Activated CD4-positive, alpha-beta T cell treated with anti-CD3 and anti-CD28 coated beads, Interleukin-2, amount 50 U/mL, for 48 hours (primary cell): ENCODE results near the gene WDR20.

Source experiments
- DNase-seq, 2 experiments: peaks; one replicate each; pipeline ENCODE4 v3.0.0-alpha.2; 2020

The WDR20 gene

DNA sequence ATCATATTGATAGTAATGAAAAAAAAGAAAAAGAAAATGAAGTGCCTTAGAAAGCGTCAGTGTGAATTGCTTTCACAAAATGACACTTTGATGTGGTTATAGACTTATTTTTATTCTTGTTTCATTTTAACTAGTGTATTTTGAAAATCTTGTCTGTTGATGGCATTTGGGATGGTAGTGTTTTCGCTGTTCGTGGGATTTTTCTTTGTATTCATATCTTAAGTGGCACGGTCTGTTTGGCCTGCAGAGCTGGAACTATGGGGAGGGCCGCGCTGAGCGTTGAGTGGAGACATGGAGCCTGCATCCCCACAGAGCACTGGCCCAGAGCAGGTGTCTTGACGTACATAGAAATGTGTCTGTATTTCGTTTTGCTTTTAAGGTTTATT is 61.6 kb downstream of the WDR20 start:
- DNase-seq = peak; percentile 18 to 42

DNA sequence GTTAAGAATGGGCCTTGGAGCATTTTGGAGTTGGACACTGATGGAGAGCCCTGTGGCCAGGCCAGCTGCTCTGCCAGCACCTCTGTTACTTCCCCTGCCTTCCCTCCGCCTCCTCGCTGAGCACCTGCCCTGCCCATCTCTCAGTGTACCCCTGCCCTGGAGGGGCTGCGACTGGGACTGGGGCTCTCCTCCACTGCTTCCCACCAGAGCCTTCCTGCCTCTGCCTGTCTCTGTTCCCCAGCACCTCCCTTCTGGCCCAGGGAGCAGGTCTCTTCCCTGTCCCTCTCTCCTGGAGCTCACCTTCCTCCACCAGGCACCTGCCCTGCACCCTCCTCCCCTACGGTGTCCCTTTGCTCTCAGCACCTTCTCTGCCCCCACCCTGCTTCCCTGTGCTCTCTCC is 62.1 kb downstream of the WDR20 start:
- DNase-seq = no peak

GRCh38 chr14:102202944-102203343 is 63.2 kb downstream of the WDR20 start:
- no peak for DNase-seq

DNA sequence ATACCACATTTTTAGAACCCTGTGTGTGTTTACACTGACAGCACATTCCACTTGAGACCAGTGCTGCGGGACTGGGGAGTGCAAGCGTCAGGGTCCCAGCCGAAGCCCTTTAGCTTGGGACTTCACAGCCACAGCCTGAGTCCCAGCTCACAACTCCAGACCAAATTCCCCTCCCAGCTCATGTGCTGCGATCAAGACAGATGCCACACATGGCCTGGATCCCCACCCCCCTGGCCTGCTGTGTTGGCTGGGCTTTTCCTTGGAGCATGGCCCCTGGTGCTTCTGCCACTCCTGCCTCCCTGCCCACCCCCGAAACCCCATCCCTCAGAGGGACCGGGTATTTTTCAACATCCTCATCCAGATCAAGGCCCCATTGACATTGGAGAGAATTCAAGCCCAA is 63.7 kb downstream of the WDR20 start:
- no peak for DNase-seq

DNA sequence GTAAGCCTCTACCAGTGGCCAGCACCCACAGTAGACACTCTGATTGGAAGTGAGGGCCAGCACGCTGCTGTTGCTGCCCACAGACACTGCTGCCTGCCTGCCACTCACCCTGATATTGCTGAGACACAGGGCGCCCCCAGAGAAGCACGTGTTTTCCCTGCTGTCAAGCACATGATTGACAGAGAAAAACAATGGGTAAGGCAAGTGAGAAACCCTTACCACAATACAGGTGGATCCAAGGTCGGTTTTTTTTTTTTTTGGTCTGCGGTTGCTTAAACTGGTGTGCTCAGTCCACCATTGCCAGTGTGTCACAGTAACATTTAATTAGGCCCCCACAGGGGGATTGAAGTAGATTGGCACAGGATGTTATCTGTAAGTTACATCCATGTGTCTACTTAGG is 65.9 kb downstream of the WDR20 start:
- DNase-seq = no peak

GRCh38 chr14:102206918-102207317 is 67.2 kb downstream of the WDR20 start:
- DNase-seq = no peak

- DNase-seq = no peak
These were observed 68.2 kb downstream of the WDR20 start for GRCh38 chr14:102207831-102208365.

GRCh38 chr14:102208741-102209140 is 69.0 kb downstream of the WDR20 start:
- DNase-seq = no peak

- DNase-seq = no peak
These were observed 69.7 kb downstream of the WDR20 start for GRCh38 chr14:102209224-102209966.

DNA sequence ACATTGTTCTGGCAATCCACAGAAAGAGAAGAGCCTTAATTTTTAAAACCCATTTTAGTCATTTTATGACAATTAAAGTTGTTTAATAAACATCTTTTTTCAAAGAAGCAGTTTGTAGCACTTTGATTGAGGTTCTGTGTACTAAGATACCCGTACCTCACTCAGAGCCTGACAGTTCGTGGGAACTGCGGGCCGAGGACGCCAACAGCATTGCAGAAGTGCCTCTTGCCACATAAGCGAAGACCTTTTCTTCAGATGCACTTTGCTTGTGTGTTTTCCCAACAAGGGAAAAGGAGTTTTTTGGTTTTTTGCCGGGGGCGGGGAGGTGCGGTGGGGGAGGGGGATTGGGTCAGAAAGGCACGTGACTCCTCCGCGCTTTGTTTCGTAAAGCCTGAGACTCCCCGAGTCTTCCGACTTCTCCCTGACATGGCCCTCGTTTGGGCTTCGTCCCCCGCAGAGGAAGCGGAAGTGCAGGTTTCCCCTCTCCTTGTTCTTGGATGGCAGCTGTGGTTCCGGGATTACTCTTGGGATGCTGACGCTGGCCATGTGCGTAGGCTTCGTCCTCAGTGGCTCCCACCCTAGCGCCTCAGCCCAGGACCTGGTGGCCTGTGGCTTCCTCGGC is 70.8 kb downstream of the WDR20 start:
- no peak for DNase-seq

DNA sequence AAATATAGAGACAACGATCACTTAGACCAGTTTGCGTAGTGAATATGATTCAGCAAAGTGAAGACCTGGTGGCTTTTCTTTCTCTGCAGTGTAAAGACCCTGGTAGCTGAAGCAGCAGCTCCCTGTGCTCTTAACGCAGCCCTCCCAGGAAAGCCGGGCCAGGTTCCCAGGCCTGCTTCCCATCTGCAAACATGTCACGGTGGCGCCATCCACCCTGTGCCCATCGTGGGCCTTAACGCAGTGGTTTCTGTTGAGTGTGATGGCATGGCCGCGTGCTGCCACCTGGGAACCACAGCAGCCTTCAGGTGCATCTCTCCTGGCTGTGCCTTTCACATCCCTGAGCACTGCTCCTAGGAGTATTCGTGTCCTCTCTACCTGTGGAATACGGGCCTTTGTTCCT is 71.5 kb downstream of the WDR20 start:
- no peak for DNase-seq

DNA sequence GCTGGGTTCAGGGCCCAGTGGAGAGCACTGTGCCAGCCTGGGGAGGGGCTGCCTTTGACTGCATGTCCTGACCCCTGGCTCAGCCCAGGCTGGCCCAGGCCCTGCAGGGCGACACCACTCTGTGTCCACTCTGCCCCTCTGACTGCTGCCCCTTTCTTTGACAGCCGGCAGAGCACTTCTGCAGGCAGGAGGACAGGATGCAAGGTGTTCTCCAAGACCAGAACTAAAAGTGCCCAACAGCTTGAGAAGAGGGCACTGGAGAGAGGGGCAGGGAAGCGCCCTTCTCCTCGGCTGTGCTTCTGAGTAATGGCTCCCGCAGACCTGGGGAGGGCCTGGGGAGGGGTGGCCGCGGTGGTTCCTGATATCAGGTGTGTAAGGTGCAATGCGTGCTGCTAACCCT is 72.7 kb downstream of the WDR20 start:
- no peak for DNase-seq

DNA sequence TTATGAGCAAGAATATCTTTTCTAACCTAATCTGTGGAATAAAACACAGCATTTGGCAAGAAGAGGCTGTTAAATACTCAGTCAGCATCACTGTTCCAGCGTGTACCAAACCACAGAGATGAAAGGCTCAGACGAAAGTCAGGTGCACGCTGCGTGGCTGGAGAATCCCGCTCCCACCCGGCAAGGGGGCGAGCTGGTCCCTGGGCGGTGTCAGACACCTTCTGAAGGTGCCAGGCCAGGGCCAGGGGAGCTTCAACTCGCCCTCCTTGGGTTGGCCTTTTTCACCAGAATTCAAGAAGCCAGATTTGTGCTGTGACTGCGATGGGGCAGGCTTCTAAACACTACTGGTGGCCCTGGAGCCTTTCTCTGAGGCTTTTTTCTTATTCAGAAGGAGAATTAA is 73.1 kb downstream of the WDR20 start:
- DNase-seq = no peak

- no peak for DNase-seq
These were observed 73.8 kb downstream of the WDR20 start for GRCh38 chr14:102213470-102213869.

GRCh38 chr14:102213984-102214658 is 74.4 kb downstream of the WDR20 start:
- no peak for DNase-seq

DNA sequence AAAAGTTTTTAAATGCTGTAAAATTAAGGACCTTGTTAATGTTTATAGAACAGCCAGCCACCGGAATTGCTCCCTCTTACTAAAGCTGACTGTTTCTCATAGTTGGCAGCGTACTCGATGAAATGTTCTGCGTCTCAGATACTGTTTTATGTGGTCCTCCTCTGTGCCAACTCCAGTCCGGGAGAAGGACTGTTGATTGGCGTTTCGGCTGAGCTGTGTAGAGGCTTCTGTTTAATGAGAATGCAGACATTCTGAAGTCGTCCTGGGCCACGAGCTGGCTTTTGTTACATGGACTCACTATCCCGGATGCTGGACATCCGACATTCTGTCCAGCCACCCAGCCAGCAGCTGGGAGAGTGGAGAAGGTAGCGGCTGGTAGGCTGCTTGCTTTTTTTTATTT is 75.4 kb downstream of the WDR20 start:
- DNase-seq = no peak

- no peak for DNase-seq
These were observed 76.0 kb downstream of the WDR20 start for GRCh38 chr14:102215576-102216250.

DNA sequence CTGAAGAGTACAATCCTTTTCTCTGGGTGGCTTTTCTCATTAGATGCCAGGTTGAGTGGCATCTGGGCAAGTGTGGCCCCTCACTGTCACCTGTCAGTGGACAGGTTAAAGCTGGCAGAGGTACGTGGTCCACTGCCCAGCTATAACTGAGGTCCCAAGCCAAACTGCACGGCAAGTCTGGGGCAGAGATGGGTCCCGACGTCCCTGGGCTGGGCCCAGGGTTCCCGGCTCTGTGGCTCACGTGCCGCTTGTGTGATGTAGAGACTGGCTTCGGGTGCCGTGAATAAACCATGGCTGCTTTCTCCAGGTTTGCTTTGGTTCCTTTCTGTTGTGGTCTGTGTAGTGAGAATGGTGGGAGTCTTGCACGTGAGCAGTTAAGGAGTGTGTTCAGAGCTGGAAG is 77.7 kb downstream of the WDR20 start:
- DNase-seq = no peak

- DNase-seq = no peak
These were observed 78.3 kb downstream of the WDR20 start for GRCh38 chr14:102217987-102218421.

DNA sequence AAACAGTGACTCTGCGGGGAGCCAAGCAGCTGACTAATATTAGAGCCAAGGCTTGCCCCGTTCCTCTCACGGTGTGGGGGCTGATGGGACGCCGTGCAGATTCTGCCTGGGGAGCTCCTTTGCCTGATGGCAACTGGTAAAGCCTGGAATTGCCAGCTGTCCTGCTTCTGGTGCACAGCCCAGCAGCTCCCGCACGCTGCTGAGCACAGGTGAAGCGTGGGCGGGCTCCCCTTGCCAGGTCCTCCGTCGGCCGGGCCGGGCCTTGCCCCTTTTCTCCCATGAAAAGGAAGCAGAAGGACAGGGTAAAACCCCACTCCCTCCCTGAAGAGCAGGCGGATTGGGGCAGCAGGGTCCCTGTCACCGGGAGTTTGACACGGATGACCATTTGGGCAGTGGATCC is 79.0 kb downstream of the WDR20 start:
- DNase-seq = no peak

- DNase-seq = no peak
These were observed 79.6 kb downstream of the WDR20 start for GRCh38 chr14:102219316-102219715.

GRCh38 chr14:102220031-102220430 is 80.3 kb downstream of the WDR20 start:
- peak; percentile 12 to 26 for DNase-seq

- DNase-seq = peak; percentile 12 to 26
These were observed 81.3 kb downstream of the WDR20 start for GRCh38 chr14:102221026-102221425.
